ENCODE data around the gene TM9SF3. TPM values are rescaled to one million over a fixed set of nuclear protein-coding genes. Genes with fewer than 3 reads are reported as not detected.
A peak's percentile ranks its signal among the peaks of the same experiment; 100 is the strongest.

Gene TM9SF3
- total RNA-seq, 4 donors from 2014 or later: 64.4 to 129 (median 95.8) TPM

GRCh38 chr10:96493254-96493653 is 93.6 kb downstream of the TM9SF3 start:
- TF ChIP-seq POLR2A (IDR thresholded peaks at IDR 0.05) (no peak), CTCF (IDR thresholded peaks at IDR 0.05) (no peak)
- H3K27ac ChIP-seq: no peak overlapping the region
- H3K4me3 ChIP-seq: no peak overlapping the region
- no peaks in the 10 kb centered on the region for H3K36me3 ChIP-seq
- no peak for DNase-seq
- H3K4me1 ChIP-seq: no peaks in the 10 kb centered on the region
- no peaks in the 10 kb centered on the region for H3K27me3 ChIP-seq
- H3K9me3 ChIP-seq: no peaks in the 10 kb centered on the region

- peak in 2 of 6 experiments; percentile 15 to 19 for TF ChIP-seq CTCF (IDR thresholded peaks at IDR 0.05)
- no peak for TF ChIP-seq POLR2A (IDR thresholded peaks at IDR 0.05)
- Histone ChIP-seq H3K27me3 (no peaks in the 10 kb centered on the region), H3K4me3 (no peak overlapping the region), H3K4me1 (no peaks in the 10 kb centered on the region), H3K27ac (no peak overlapping the region), H3K9me3 (no peaks in the 10 kb centered on the region), H3K36me3 (no peaks in the 10 kb centered on the region)
- peak in 1 of 3 donors; percentile 35 for DNase-seq
Observed at GRCh38 chr10:96491303-96491702, 95.5 kb downstream of the TM9SF3 start.

- TF ChIP-seq CTCF (IDR thresholded peaks at IDR 0.05): no peak
- TF ChIP-seq POLR2A (IDR thresholded peaks at IDR 0.05): no peak
- DNase-seq: no peak
- Histone ChIP-seq H3K27me3 (no peaks in the 10 kb centered on the region), H3K36me3 (no peaks in the 10 kb centered on the region), H3K9me3 (no peaks in the 10 kb centered on the region), H3K4me1 (no peaks in the 10 kb centered on the region), H3K27ac (no peak overlapping the region), H3K4me3 (no peak overlapping the region)
Observed at GRCh38 chr10:96488161-96488935, 98.5 kb downstream of the TM9SF3 start.

- TF ChIP-seq CTCF (IDR thresholded peaks at IDR 0.05): no peak
- TF ChIP-seq POLR2A (IDR thresholded peaks at IDR 0.05): no peak
- Histone ChIP-seq H3K27me3 (no peaks in the 10 kb centered on the region), H3K4me3 (no peak overlapping the region), H3K4me1 (no peaks in the 10 kb centered on the region), H3K27ac (no peak overlapping the region), H3K9me3 (no peaks in the 10 kb centered on the region), H3K36me3 (no peaks in the 10 kb centered on the region)
- DNase-seq: peak in 1 of 3 donors; percentile 8
Observed at GRCh38 chr10:96482815-96483588, 103.8 kb downstream of the TM9SF3 start.

- no peak for DNase-seq
- Histone ChIP-seq H3K27ac (no peak overlapping the region), H3K27me3 (no peaks in the 10 kb centered on the region), H3K4me1 (no peaks in the 10 kb centered on the region), H3K4me3 (no peak overlapping the region), H3K9me3 (no peaks in the 10 kb centered on the region), H3K36me3 (no peaks in the 10 kb centered on the region)
- TF ChIP-seq CTCF (IDR thresholded peaks at IDR 0.05) (no peak), POLR2A (IDR thresholded peaks at IDR 0.05) (no peak)
Observed at GRCh38 chr10:96478355-96478754, 108.5 kb downstream of the TM9SF3 start.
